Left ventricle myocardium inferior (tissue), 1 donor: Measurements from ENCODE around the gene TMEM19. TPM values are rescaled to one million over a fixed set of nuclear protein-coding genes. Genes with fewer than 3 reads are reported as not detected.

ENCODE experiments used
- DNase-seq: peaks from one replicate; pipeline ENCODE4 v3.0.0-alpha.2; 2020
- H3K27ac ChIP-seq: fragments of 200-600 bp; replicated peaks from 2 replicates; pipeline ENCODE4 v1.8.0; 2021
- H3K27me3 ChIP-seq: fragments of 200-600 bp; 2 replicates; pipeline ENCODE4 v1.8.0; 2021; ENCODE audit warnings: low read depth
- H3K36me3 ChIP-seq: fragments of 200-600 bp; 2 replicates; pipeline ENCODE4 v1.8.0; 2021
- H3K4me1 ChIP-seq: fragments of 200-600 bp; 2 replicates; pipeline ENCODE4 v1.8.0; 2021
- H3K4me3 ChIP-seq: fragments of 200-600 bp; 2 replicates; pipeline ENCODE4 v1.8.0; 2021; ENCODE audit warnings: mild to moderate bottlenecking, moderate library complexity
- H3K9me3 ChIP-seq: fragments of 200-600 bp; replicated peaks from 2 replicates; pipeline ENCODE4 v1.8.0; 2021
- intact Hi-C: fragments of 100-400 bp; cut with micrococcal nuclease; formaldehyde crosslinking; loops from one replicate; pipeline ENCODE4 v1.11.0; 2022
- total RNA-seq: library from RNA; stranded (reverse); fragmentation: NEBNext Ultra II Directional; extraction: Animal tissue kit (Norgen Biotek cat#: 25700); gene quantifications from one replicate; pipeline ENCODE4 v1.2.1, GENCODE V29; 2021
- TF ChIP-seq, protein P1 (sequence below): fragments of 200-600 bp; IDR thresholded peaks from 2 replicates; pipeline ENCODE4 v1.8.0; 2021; ENCODE audit warnings: antibody characterized with exemption, mild to moderate bottlenecking, borderline replicate concordance
- donor health status: DM: no; HTN: yes; CAD: no; lungs with severe emphysema.

The TMEM19 gene
- total RNA-seq, 1 donor from 2014 or later: 25.1 TPM

GRCh38 chr12:71665090-71665463 lies 20.8 kb upstream of the TMEM19 start:
- TF ChIP-seq, protein P1, sequence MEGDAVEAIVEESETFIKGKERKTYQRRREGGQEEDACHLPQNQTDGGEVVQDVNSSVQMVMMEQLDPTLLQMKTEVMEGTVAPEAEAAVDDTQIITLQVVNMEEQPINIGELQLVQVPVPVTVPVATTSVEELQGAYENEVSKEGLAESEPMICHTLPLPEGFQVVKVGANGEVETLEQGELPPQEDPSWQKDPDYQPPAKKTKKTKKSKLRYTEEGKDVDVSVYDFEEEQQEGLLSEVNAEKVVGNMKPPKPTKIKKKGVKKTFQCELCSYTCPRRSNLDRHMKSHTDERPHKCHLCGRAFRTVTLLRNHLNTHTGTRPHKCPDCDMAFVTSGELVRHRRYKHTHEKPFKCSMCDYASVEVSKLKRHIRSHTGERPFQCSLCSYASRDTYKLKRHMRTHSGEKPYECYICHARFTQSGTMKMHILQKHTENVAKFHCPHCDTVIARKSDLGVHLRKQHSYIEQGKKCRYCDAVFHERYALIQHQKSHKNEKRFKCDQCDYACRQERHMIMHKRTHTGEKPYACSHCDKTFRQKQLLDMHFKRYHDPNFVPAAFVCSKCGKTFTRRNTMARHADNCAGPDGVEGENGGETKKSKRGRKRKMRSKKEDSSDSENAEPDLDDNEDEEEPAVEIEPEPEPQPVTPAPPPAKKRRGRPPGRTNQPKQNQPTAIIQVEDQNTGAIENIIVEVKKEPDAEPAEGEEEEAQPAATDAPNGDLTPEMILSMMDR: no peak
- peak overlapping the region; percentile 82 for H3K4me3 ChIP-seq
- DNase-seq: no peak
- H3K27ac ChIP-seq: peak overlapping the region; percentile 95
- peaks cover 56% of the 10 kb centered on the region for H3K4me1 ChIP-seq
- H3K36me3 ChIP-seq: peaks cover 2% of the 10 kb centered on the region
- no peaks in the 10 kb centered on the region for H3K27me3 ChIP-seq
- no peaks in the 10 kb centered on the region for H3K9me3 ChIP-seq
- intact Hi-C loops: no loop called here

- Histone ChIP-seq H3K4me3 (no peak overlapping the region), H3K9me3 (no peaks in the 10 kb centered on the region), H3K27ac (no peak overlapping the region), H3K36me3 (no peaks in the 10 kb centered on the region), H3K27me3 (no peaks in the 10 kb centered on the region), H3K4me1 (peaks cover 45% of the 10 kb centered on the region)
- DNase-seq: no peak
- TF ChIP-seq, protein P1: no peak
- intact Hi-C loops: no loop called here
Observed at GRCh38 chr12:71666259-71666658, 19.6 kb upstream of the TMEM19 start.

DNA sequence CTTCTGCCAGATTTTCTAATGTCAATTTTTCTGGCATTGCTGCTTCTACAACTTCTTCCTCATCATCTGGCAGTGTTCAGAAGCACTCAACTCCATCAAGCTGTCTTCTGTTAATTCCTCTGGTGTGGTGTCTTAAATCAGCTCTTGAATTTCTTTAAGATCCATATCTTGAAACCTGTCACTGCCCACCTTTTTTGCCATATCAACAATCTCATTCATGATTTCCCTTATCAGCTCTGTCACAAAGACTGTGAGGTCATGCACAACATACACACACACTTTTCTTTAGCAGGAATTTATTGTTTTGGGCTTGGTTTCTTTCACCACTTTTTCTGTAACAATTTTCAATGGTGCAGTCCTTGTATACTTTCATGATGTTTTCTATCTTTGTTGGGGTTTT lies 14.6 kb upstream of the TMEM19 start:
- DNase-seq: no peak
- no peaks in the 10 kb centered on the region for H3K9me3 ChIP-seq
- TF ChIP-seq, protein P1: no peak

DNA sequence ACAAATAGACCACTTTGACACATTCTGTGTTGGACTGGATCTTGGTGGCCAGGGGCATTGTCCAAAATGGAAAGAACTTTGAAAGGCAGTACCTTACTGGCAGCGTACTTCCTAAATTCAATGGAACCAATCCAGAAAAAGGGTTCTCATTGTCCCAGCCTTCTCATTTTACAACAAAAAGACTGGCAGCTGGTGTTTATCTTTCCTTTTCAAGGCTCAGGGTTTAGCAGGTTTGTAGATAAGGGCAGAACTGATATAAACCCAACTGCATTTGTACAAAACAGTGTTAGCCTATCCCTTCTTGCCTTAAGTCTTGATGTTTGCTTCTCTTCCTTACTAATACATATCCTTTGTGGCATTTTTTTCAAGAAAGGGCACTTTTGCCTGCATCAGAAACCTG lies 14.1 kb upstream of the TMEM19 start:
- no peak for DNase-seq
- TF ChIP-seq, protein P1: no peak
- no peaks in the 10 kb centered on the region for H3K9me3 ChIP-seq
- no peak overlapping the region for H3K27ac ChIP-seq
- H3K36me3 ChIP-seq: no peaks in the 10 kb centered on the region
- intact Hi-C loops: no loop called here
- H3K4me1 ChIP-seq: no peaks in the 10 kb centered on the region
- H3K27me3 ChIP-seq: no peaks in the 10 kb centered on the region
- no peak overlapping the region for H3K4me3 ChIP-seq

More for the DNA sequence above, 14.6 kb upstream of the TMEM19 start:
- H3K27ac ChIP-seq: no peak overlapping the region
- intact Hi-C loops: no loop called here
- H3K27me3 ChIP-seq: no peaks in the 10 kb centered on the region
- no peak overlapping the region for H3K4me3 ChIP-seq
- no peaks in the 10 kb centered on the region for H3K36me3 ChIP-seq
- H3K4me1 ChIP-seq: no peaks in the 10 kb centered on the region

- H3K4me3 ChIP-seq: no peak overlapping the region
- no peak for DNase-seq
- peaks cover 28% of the 10 kb centered on the region for H3K4me1 ChIP-seq
- H3K36me3 ChIP-seq: no peaks in the 10 kb centered on the region
- no peaks in the 10 kb centered on the region for H3K9me3 ChIP-seq
- no peak overlapping the region for H3K27ac ChIP-seq
- intact Hi-C loops: no loop called here
- H3K27me3 ChIP-seq: no peaks in the 10 kb centered on the region
- TF ChIP-seq, protein P1: no peak
Observed at GRCh38 chr12:71682466-71682865, 3.4 kb upstream of the TMEM19 start.

GRCh38 chr12:71683633-71684032 lies 2.2 kb upstream of the TMEM19 start:
- Histone ChIP-seq H3K9me3 (no peaks in the 10 kb centered on the region), H3K4me3 (no peak overlapping the region), H3K27ac (no peak overlapping the region), H3K4me1 (peaks cover 40% of the 10 kb centered on the region), H3K36me3 (no peaks in the 10 kb centered on the region), H3K27me3 (no peaks in the 10 kb centered on the region)
- intact Hi-C loops: no loop called here
- TF ChIP-seq, protein P1: no peak
- no peak for DNase-seq
